IPS-NIHi7 (cell line): ENCODE results near the gene MOXD1.

Experiments used
- DNase-seq: peaks from one replicate; pipeline ENCODE4 v3.0.0; 2012; ENCODE audit warnings: mixed read lengths; ENCODE audit errors: extremely low spot score

MOXD1 gene

DNA sequence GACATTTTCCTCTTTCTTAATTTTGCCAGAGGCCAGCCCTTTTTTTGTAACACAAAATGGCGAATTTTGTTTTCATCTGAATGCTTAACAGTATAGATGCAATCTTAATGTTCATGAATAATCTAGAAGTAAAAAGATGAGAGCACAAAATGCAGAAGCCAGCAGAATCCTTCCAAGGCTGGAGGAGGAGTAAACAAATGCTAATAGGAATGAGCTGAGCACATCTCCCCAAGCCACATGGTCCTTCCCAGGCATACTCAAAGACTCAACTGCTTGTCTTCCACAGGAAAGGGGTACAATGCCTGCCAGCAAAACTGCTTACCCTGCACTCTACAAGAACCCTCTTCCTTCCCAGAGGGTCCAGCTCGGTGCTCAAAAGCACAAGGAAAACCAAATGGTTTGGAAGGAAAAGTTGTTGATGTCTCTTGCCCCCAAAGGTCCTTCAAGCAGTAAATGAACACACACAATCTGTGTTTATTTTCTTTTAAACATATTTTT is 155.1 kb downstream of the MOXD1 start:
- DNase-seq, result no peak
